Endothelial cell (in vitro differentiated cells): ENCODE data around the gene WDR37. TPM values are rescaled to one million over a fixed set of nuclear protein-coding genes. Genes with fewer than 3 reads are reported as not detected.

ENCODE experiments used
- DNase-seq: peaks from one replicate; pipeline ENCODE4 v3.0.0; 2021; ENCODE audit warnings: low spot score
- H3K27ac Mint-ChIP-seq: one replicate; pipeline ENCODE4 v1.8.0; 2021; ENCODE audit warnings: mixed read lengths, inconsistent platforms; ENCODE audit not compliant: unreplicated experiment
- H3K27me3 Mint-ChIP-seq: one replicate; pipeline ENCODE4 v1.8.0; 2021; ENCODE audit warnings: mild to moderate bottlenecking, moderate library complexity, mixed read lengths, inconsistent platforms; ENCODE audit not compliant: unreplicated experiment
- H3K36me3 Mint-ChIP-seq: one replicate; pipeline ENCODE4 v1.8.0; 2021; ENCODE audit warnings: mild to moderate bottlenecking, low read depth, mixed read lengths, inconsistent platforms; ENCODE audit not compliant: unreplicated experiment
- H3K4me1 Mint-ChIP-seq: one replicate; pipeline ENCODE4 v1.8.0; 2021; ENCODE audit warnings: mild to moderate bottlenecking, mixed read lengths, inconsistent platforms; ENCODE audit not compliant: unreplicated experiment
- H3K4me3 Mint-ChIP-seq: one replicate; pipeline ENCODE4 v1.8.0; 2021; ENCODE audit warnings: mild to moderate bottlenecking, mixed read lengths, inconsistent platforms; ENCODE audit not compliant: unreplicated experiment
- H3K9me3 Mint-ChIP-seq: one replicate; pipeline ENCODE4 v1.8.0; 2021; ENCODE audit warnings: mixed read lengths, inconsistent platforms; ENCODE audit not compliant: unreplicated experiment
- CTCF ChIP-seq: fragments of 200-600 bp; sonication (generic); IDR thresholded peaks from one replicate; pipeline ENCODE4 v1.5.0; 2021; ENCODE audit warnings: antibody characterized with exemption; ENCODE audit not compliant: unreplicated experiment
- total RNA-seq: library from RNA; stranded (reverse); fragmentation: NEBNext Ultra II Directional; extraction: Animal tissue kit (Norgen Biotek cat#: 25700); gene quantifications from one replicate; pipeline ENCODE4 v1.2.1, GENCODE V29; 2021; ENCODE audit not compliant: unreplicated experiment

Gene WDR37
- total RNA-seq, 1 donor from 2014 or later = 32.6 TPM

- no peak overlapping the region for H3K27ac Mint-ChIP-seq
- no peak for TF ChIP-seq CTCF
These were observed 107.6 kb downstream of the WDR37 start for GRCh38 chr10:1163831-1164230.

GRCh38 chr10:1166101-1166827, 110.1 kb downstream of the WDR37 start:
- Mint-ChIP-seq H3K36me3 (peaks cover 4% of the 10 kb centered on the region), H3K4me3 (no peak overlapping the region), H3K27ac (no peak overlapping the region), H3K27me3 (peaks cover 10% of the 10 kb centered on the region), H3K9me3 (no peaks in the 10 kb centered on the region), H3K4me1 (no peaks in the 10 kb centered on the region)
- TF ChIP-seq CTCF = no peak
- DNase-seq = no peak

More at GRCh38 chr10:1163831-1164230, 107.6 kb downstream of the WDR37 start:
- Mint-ChIP-seq H3K9me3 (no peaks in the 10 kb centered on the region), H3K27me3 (peaks cover 10% of the 10 kb centered on the region), H3K4me1 (no peaks in the 10 kb centered on the region), H3K4me3 (no peak overlapping the region), H3K36me3 (peaks cover 4% of the 10 kb centered on the region)
- no peak for DNase-seq

- Mint-ChIP-seq H3K27ac (no peak overlapping the region), H3K36me3 (peaks cover 4% of the 10 kb centered on the region), H3K4me1 (no peaks in the 10 kb centered on the region), H3K9me3 (no peaks in the 10 kb centered on the region), H3K27me3 (peaks cover 10% of the 10 kb centered on the region), H3K4me3 (no peak overlapping the region)
- TF ChIP-seq CTCF = no peak
- no peak for DNase-seq
These were observed 110.7 kb downstream of the WDR37 start for GRCh38 chr10:1166828-1167275.

- Mint-ChIP-seq H3K27me3 (peaks cover 10% of the 10 kb centered on the region), H3K9me3 (no peaks in the 10 kb centered on the region), H3K4me3 (no peak overlapping the region), H3K36me3 (peaks cover 4% of the 10 kb centered on the region), H3K4me1 (no peaks in the 10 kb centered on the region), H3K27ac (no peak overlapping the region)
- no peak for TF ChIP-seq CTCF
- DNase-seq = no peak
These were observed 112.6 kb downstream of the WDR37 start for GRCh38 chr10:1168763-1169162.

- no peak overlapping the region for H3K4me3 Mint-ChIP-seq
- peaks cover 11% of the 10 kb centered on the region for H3K27me3 Mint-ChIP-seq
- DNase-seq = no peak
- no peaks in the 10 kb centered on the region for H3K9me3 Mint-ChIP-seq
- no peak for TF ChIP-seq CTCF
- no peak overlapping the region for H3K27ac Mint-ChIP-seq
- H3K36me3 Mint-ChIP-seq = peaks cover 4% of the 10 kb centered on the region
- no peaks in the 10 kb centered on the region for H3K4me1 Mint-ChIP-seq
These were observed 113.2 kb downstream of the WDR37 start for GRCh38 chr10:1169186-1169885.
